ENCODE data around the gene DFFB.

GRCh38 chr1:3921765-3922164, 64.5 kb downstream of the DFFB start:
- TF ChIP-seq REST (IDR thresholded peaks at IDR 0.05; ENCODE audit: insufficient read depth in 1 of 2, low read depth in 2 of 2, low read length in 2 of 2) (no peak), POLR2AphosphoS5 (IDR thresholded peaks at IDR 0.05; ENCODE audit: low read depth, low read length) (no peak), TAF1 (IDR thresholded peaks at IDR 0.05; ENCODE audit: borderline replicate concordance, insufficient read depth, low read length) (no peak), FOXP2 (optimal IDR thresholded peaks at IDR 0.05; ENCODE audit: borderline replicate concordance, extremely low read depth, extremely low read length, insufficient read depth) (no peak)
